Mesenchymal stem cell (in vitro differentiated cells and primary cell): Measurements from ENCODE around the gene MRPL55.

Source experiments
- DNase-seq: peaks from one replicate; pipeline ENCODE4 v3.0.0-alpha.2; 2013
- H2AFZ ChIP-seq: one replicate; pipeline ENCODE4 v1.6.1; 2013; ENCODE audit warnings: low read depth, mild to moderate bottlenecking, control low read depth, inconsistent platforms, low read length, moderate library complexity
- H2AK5ac ChIP-seq: 2 replicates; pipeline ENCODE4 v1.6.1; 2013; ENCODE audit warnings: low read length, moderate library complexity, mild to moderate bottlenecking, inconsistent platforms; ENCODE audit not compliant: severe bottlenecking
- H2BK120ac ChIP-seq: one replicate; pipeline ENCODE4 v1.6.1; 2013; ENCODE audit warnings: low read depth, mild to moderate bottlenecking, inconsistent platforms, low read length, moderate library complexity
- H2BK12ac ChIP-seq, 2 experiments: one replicate each; pipeline ENCODE4 v1.6.1; 2013; ENCODE audit warnings: inconsistent platforms in 2 of 2, low read length in 2 of 2, mild to moderate bottlenecking in 2 of 2, moderate library complexity in 2 of 2, control low read depth in 1 of 2
- H2BK15ac ChIP-seq: one replicate; pipeline ENCODE4 v1.6.1; 2013; ENCODE audit warnings: mild to moderate bottlenecking, low read depth, inconsistent platforms; ENCODE audit not compliant: poor library complexity, severe bottlenecking
- H2BK5ac ChIP-seq: 2 replicates; pipeline ENCODE4 v1.6.1; 2013; ENCODE audit warnings: low read depth, mild to moderate bottlenecking, low read length, control low read depth, inconsistent platforms; ENCODE audit not compliant: poor library complexity, severe bottlenecking
- H3K14ac ChIP-seq, 2 experiments: one replicate each; pipeline ENCODE4 v1.6.1; 2013; ENCODE audit warnings: inconsistent platforms in 2 of 2, low read length in 2 of 2, control low read depth in 1 of 2, mild to moderate bottlenecking in 1 of 2, moderate library complexity in 1 of 2
- H3K18ac ChIP-seq, 2 experiments: one replicate each; pipeline ENCODE4 v1.6.1; 2013; ENCODE audit warnings: inconsistent platforms in 2 of 2, low read length in 2 of 2, control low read depth in 1 of 2, low read depth in 1 of 2, mild to moderate bottlenecking in 1 of 2
- H3K23ac ChIP-seq, 2 experiments: one replicate each; pipeline ENCODE4 v1.6.1; 2013; ENCODE audit warnings: inconsistent platforms in 2 of 2, low read length in 2 of 2, mild to moderate bottlenecking in 2 of 2, moderate library complexity in 2 of 2, control low read depth in 1 of 2
- H3K27ac ChIP-seq: 2 replicates; pipeline ENCODE4 v1.5.1; 2013; ENCODE audit warnings: mild to moderate bottlenecking, moderate library complexity, low read length, control low read depth, inconsistent platforms; ENCODE audit not compliant: poor library complexity, severe bottlenecking
- H3K27me3 ChIP-seq, 2 experiments: 2 replicates each; pipeline versions ENCODE4 v1.6.1 to v1.7.0; 2013; ENCODE audit warnings: low read length in 2 of 2, mild to moderate bottlenecking in 2 of 2, moderate library complexity in 2 of 2, control low read depth in 1 of 2, inconsistent platforms in 1 of 2; ENCODE audit not compliant: control insufficient read depth in 1 of 2, insufficient read depth in 1 of 2
- H3K36me3 ChIP-seq, 2 experiments: 2 replicates each; pipeline versions ENCODE4 v1.6.1 to v1.7.0; 2013; ENCODE audit warnings: low read length in 2 of 2, control low read depth in 1 of 2, inconsistent platforms in 1 of 2, low read depth in 1 of 2, mild to moderate bottlenecking in 1 of 2; ENCODE audit not compliant: insufficient read depth in 2 of 2, control insufficient read depth in 1 of 2
- H3K4ac ChIP-seq, 2 experiments: one replicate each; pipeline ENCODE4 v1.6.1; 2013; ENCODE audit warnings: inconsistent platforms in 2 of 2, low read length in 2 of 2, mild to moderate bottlenecking in 2 of 2, moderate library complexity in 2 of 2, control low read depth in 1 of 2, low read depth in 1 of 2
- H3K4me1 ChIP-seq: 2 replicates; pipeline ENCODE4 v1.6.1; 2013; ENCODE audit warnings: low read depth, low read length, control low read depth; ENCODE audit not compliant: control insufficient read depth, insufficient read depth
- H3K4me2 ChIP-seq: 2 replicates; pipeline ENCODE4 v1.6.1; 2013; ENCODE audit warnings: low read length, mild to moderate bottlenecking, inconsistent platforms; ENCODE audit not compliant: poor library complexity, severe bottlenecking
- H3K4me3 ChIP-seq, 2 experiments: 2 replicates each; pipeline versions ENCODE4 v1.5.1 to v1.7.0; 2013; ENCODE audit warnings: low read length in 2 of 2, mild to moderate bottlenecking in 2 of 2, control low read depth in 1 of 2, low read depth in 1 of 2; ENCODE audit not compliant: insufficient read depth in 1 of 2
- H3K79me1 ChIP-seq: replicated peaks from 2 replicates; pipeline ENCODE4 v1.6.1; 2013; ENCODE audit warnings: mild to moderate bottlenecking, control low read depth, low read length, inconsistent platforms; ENCODE audit not compliant: poor library complexity, severe bottlenecking
- H3K9ac ChIP-seq: 2 replicates; pipeline ENCODE4 v1.7.0; 2013; ENCODE audit warnings: mild to moderate bottlenecking, low read length, moderate library complexity
- H3K9me3 ChIP-seq: 2 replicates; pipeline ENCODE4 v1.7.0; 2013; ENCODE audit warnings: mild to moderate bottlenecking, low read length; ENCODE audit not compliant: control insufficient read depth
- H4K8ac ChIP-seq: one replicate; pipeline ENCODE4 v1.6.1; 2013; ENCODE audit warnings: inconsistent platforms, mild to moderate bottlenecking, low read length, moderate library complexity
- H4K91ac ChIP-seq: one replicate; pipeline ENCODE4 v1.6.1; 2013; ENCODE audit warnings: mild to moderate bottlenecking, low read length, inconsistent platforms
- WGBS: methylation state at CpG from one replicate; pipeline ENCODE4 v1.1.7; 2013; ENCODE audit warnings: mixed read lengths; 5-methylcytosine and 5-hydroxymethylcytosine counted together

Gene MRPL55

GRCh38 chr1:228120351-228120750, 11.3 kb upstream of the MRPL55 start:
- H3K4me1 ChIP-seq, result no peaks in the 10 kb centered on the region
- no peak overlapping the region for H3K14ac ChIP-seq
- no peak overlapping the region for H2AFZ ChIP-seq
- H3K4me2 ChIP-seq, result no peak overlapping the region
- H3K9me3 ChIP-seq, result no peaks in the 10 kb centered on the region
- no peak for DNase-seq
- no peak overlapping the region for H3K18ac ChIP-seq
- no peak overlapping the region for H2BK12ac ChIP-seq
- no peaks in the 10 kb centered on the region for H3K79me1 ChIP-seq
- no peak overlapping the region for H4K8ac ChIP-seq
- H2BK120ac ChIP-seq, result no peak overlapping the region
- peak overlapping the region; percentile 80 for H3K9ac ChIP-seq
- H3K4ac ChIP-seq, result no peak overlapping the region
- H3K36me3 ChIP-seq, result no peaks in the 10 kb centered on the region
- H2BK15ac ChIP-seq, result no peak overlapping the region
- no peak overlapping the region for H3K4me3 ChIP-seq
- H3K23ac ChIP-seq, result no peak overlapping the region
- H4K91ac ChIP-seq, result no peak overlapping the region
- WGBS, result 89% methylated on average over 1 of the region's 1 CpG
- H3K27me3 ChIP-seq, result peaks cover 0 to 33% of the 10 kb centered on the region in 2 experiments
- H2BK5ac ChIP-seq, result no peak overlapping the region
- no peak overlapping the region for H3K27ac ChIP-seq
- H2AK5ac ChIP-seq, result no peak overlapping the region

DNA sequence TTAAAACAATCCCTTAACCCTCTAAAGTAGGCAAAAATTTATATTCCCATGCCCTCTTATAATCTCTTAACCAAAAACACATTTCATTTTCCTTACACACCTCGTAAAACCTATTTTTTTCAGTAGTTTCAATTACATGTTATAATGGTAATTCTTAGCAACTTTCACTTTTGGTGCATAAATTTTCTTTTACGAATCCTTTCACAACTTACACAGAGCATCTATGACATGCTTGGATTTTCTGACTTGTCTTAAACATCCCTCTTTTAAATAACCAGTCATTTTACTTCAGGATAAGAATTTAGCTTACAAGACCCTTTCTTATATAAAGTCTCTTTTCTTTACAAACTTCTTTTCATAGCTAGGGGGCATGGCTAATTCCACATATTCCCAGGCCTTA, 8.9 kb upstream of the MRPL55 start:
- H3K79me1 ChIP-seq, result no peaks in the 10 kb centered on the region
- WGBS, result 66% methylated on average over 2 of the region's 2 CpGs
- no peaks in the 10 kb centered on the region for H3K4me1 ChIP-seq
- no peak overlapping the region for H2BK5ac ChIP-seq
- H2AK5ac ChIP-seq, result no peak overlapping the region
- no peak overlapping the region for H3K18ac ChIP-seq
- H2BK15ac ChIP-seq, result no peak overlapping the region
- no peaks in the 10 kb centered on the region for H3K36me3 ChIP-seq
- no peak overlapping the region for H3K9ac ChIP-seq
- no peak overlapping the region for H3K4me3 ChIP-seq
- H3K4me2 ChIP-seq, result no peak overlapping the region
- H4K91ac ChIP-seq, result no peak overlapping the region
- no peak overlapping the region for H3K4ac ChIP-seq
- H2BK12ac ChIP-seq, result no peak overlapping the region
- peaks cover 0 to 14% of the 10 kb centered on the region in 2 experiments for H3K27me3 ChIP-seq
- H3K9me3 ChIP-seq, result no peaks in the 10 kb centered on the region
- H3K14ac ChIP-seq, result no peak overlapping the region
- H2AFZ ChIP-seq, result no peak overlapping the region
- H3K23ac ChIP-seq, result no peak overlapping the region
- no peak for DNase-seq
- H3K27ac ChIP-seq, result no peak overlapping the region
- H4K8ac ChIP-seq, result no peak overlapping the region
- no peak overlapping the region for H2BK120ac ChIP-seq

DNA sequence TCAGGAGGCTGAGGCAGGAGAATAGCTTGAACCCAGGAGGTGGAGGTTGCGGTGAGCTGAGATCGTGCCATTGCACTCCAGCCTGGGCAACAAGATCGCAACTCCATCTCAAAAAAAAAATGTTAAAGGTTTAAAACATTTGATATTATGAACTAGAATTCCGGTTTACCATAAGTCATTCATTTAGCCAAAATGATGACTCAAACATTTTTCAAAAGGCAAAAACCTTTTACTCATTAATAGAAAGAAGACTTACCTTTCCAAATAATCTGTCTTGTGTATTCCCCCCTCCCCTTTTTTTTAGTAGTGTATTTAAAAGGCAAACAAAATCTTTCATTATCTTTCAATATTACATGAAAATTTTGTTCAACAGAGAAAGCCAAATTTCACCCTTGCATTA, 8.2 kb upstream of the MRPL55 start:
- no peak overlapping the region for H4K91ac ChIP-seq
- H3K14ac ChIP-seq, result no peak overlapping the region
- H3K9me3 ChIP-seq, result no peaks in the 10 kb centered on the region
- no peak overlapping the region for H4K8ac ChIP-seq
- no peak overlapping the region for H3K4me2 ChIP-seq
- WGBS, result 100% methylated on average over 2 of the region's 4 CpGs
- no peak overlapping the region for H2AK5ac ChIP-seq
- H2BK120ac ChIP-seq, result no peak overlapping the region
- no peak overlapping the region for H2BK12ac ChIP-seq
- H2BK15ac ChIP-seq, result no peak overlapping the region
- H2BK5ac ChIP-seq, result no peak overlapping the region
- H3K18ac ChIP-seq, result no peak overlapping the region
- no peak overlapping the region for H3K4me3 ChIP-seq
- no peak overlapping the region for H3K9ac ChIP-seq
- no peaks in the 10 kb centered on the region for H3K36me3 ChIP-seq
- no peak overlapping the region for H3K27ac ChIP-seq
- no peaks in the 10 kb centered on the region for H3K4me1 ChIP-seq
- H3K4ac ChIP-seq, result no peak overlapping the region
- peaks cover 0 to 6% of the 10 kb centered on the region in 2 experiments for H3K27me3 ChIP-seq
- H3K79me1 ChIP-seq, result no peaks in the 10 kb centered on the region
- no peak overlapping the region for H3K23ac ChIP-seq
- DNase-seq, result no peak
- H2AFZ ChIP-seq, result no peak overlapping the region

GRCh38 chr1:228114827-228115226, 5.7 kb upstream of the MRPL55 start:
- H2BK120ac ChIP-seq, result no peak overlapping the region
- H3K14ac ChIP-seq, result no peak overlapping the region
- H4K91ac ChIP-seq, result no peak overlapping the region
- H2BK12ac ChIP-seq, result no peak overlapping the region
- H2BK5ac ChIP-seq, result no peak overlapping the region
- H3K4me3 ChIP-seq, result no peak overlapping the region
- no peaks in the 10 kb centered on the region for H3K9me3 ChIP-seq
- WGBS, result 100% methylated on average over 1 of the region's 3 CpGs
- H3K4me2 ChIP-seq, result no peak overlapping the region
- no peak overlapping the region for H2AFZ ChIP-seq
- no peak overlapping the region for H3K9ac ChIP-seq
- H3K27ac ChIP-seq, result no peak overlapping the region
- H3K79me1 ChIP-seq, result peaks cover 3% of the 10 kb centered on the region
- H3K4me1 ChIP-seq, result peaks cover 4% of the 10 kb centered on the region
- no peak overlapping the region for H3K18ac ChIP-seq
- H3K23ac ChIP-seq, result no peak overlapping the region
- no peak overlapping the region for H2AK5ac ChIP-seq
- no peak overlapping the region for H3K4ac ChIP-seq
- no peak for DNase-seq
- no peaks in the 10 kb centered on the region for H3K36me3 ChIP-seq
- no peak overlapping the region for H4K8ac ChIP-seq
- H2BK15ac ChIP-seq, result no peak overlapping the region
- H3K27me3 ChIP-seq, result no peaks in the 10 kb centered on the region
